WTC11 (cell line): Measurements from ENCODE around the gene ZNF609.
"Not testable (repeated sequence)": the region's sequence is repeated elsewhere in the genome, so short reads cannot be mapped to it uniquely, and the experiment has no call there.

Source experiments
- CREB1 ChIP-seq: sonication (generic); formaldehyde crosslinking; IDR thresholded peaks from 2 replicates; pipeline ENCODE4 v1.8.0; 2023; ENCODE audit warnings: mild to moderate bottlenecking, missing genetic modification reagents
- ESRRA ChIP-seq: sonication (generic); formaldehyde crosslinking; IDR thresholded peaks from 2 replicates; pipeline ENCODE4 v1.8.1; 2022; ENCODE audit warnings: mild to moderate bottlenecking, missing genetic modification reagents, borderline replicate concordance
- FOXK1 ChIP-seq: sonication (generic); formaldehyde crosslinking; IDR thresholded peaks from 2 replicates; pipeline ENCODE4 v1.8.0; 2022; ENCODE audit warnings: mild to moderate bottlenecking, moderate library complexity, missing genetic modification reagents
- FOXP1 ChIP-seq: sonication (generic); formaldehyde crosslinking; IDR thresholded peaks from 2 replicates; pipeline ENCODE4 v1.8.0; 2022; ENCODE audit warnings: missing genetic modification reagents, mild to moderate bottlenecking, moderate library complexity, borderline replicate concordance
- JUN ChIP-seq: sonication (generic); formaldehyde crosslinking; IDR thresholded peaks from 2 replicates; pipeline ENCODE4 v1.8.0; 2023; ENCODE audit warnings: mild to moderate bottlenecking, missing genetic modification reagents
- NR3C1 ChIP-seq: sonication (generic); formaldehyde crosslinking; conservative IDR thresholded peaks from 2 replicates; pipeline ENCODE4 v1.8.1; 2023; ENCODE audit warnings: low read depth, mild to moderate bottlenecking, missing genetic modification reagents
- SP1 ChIP-seq: sonication (generic); formaldehyde crosslinking; conservative IDR thresholded peaks from 2 replicates; pipeline ENCODE4 v1.8.1; 2022; ENCODE audit warnings: missing genetic modification reagents
- ZNF121 ChIP-seq: sonication (generic); formaldehyde crosslinking; IDR thresholded peaks from 2 replicates; pipeline ENCODE4 v1.8.0; 2023; ENCODE audit warnings: missing genetic modification reagents
- ZNF416 ChIP-seq: fragments of 250-450 bp; sonication (Bioruptor Pico); IDR thresholded peaks from 2 replicates; pipeline ENCODE4 v1.9.0; 2021; ENCODE audit warnings: mild to moderate bottlenecking, inconsistent platforms
- TF ChIP-seq, protein P1 (sequence below): fragments of 200-600 bp; IDR thresholded peaks from 2 replicates; pipeline ENCODE4 v1.8.0; 2022; ENCODE audit warnings: antibody characterized with exemption
- TF ChIP-seq, protein P2 (sequence below): sonication (generic); formaldehyde crosslinking; IDR thresholded peaks from 2 replicates; pipeline ENCODE4 v1.8.0; 2022; ENCODE audit warnings: mild to moderate bottlenecking, missing genetic modification reagents
- TF ChIP-seq, protein P3 (sequence below): sonication (generic); formaldehyde crosslinking; conservative IDR thresholded peaks from 2 replicates; pipeline ENCODE4 v1.8.1; 2022; ENCODE audit warnings: mild to moderate bottlenecking, missing genetic modification reagents
- TF ChIP-seq, protein P4 (sequence below): sonication (generic); formaldehyde crosslinking; conservative IDR thresholded peaks from 2 replicates; pipeline ENCODE4 v1.8.1; 2023; ENCODE audit warnings: mild to moderate bottlenecking, low read depth, missing genetic modification reagents, moderate library complexity

DNA sequence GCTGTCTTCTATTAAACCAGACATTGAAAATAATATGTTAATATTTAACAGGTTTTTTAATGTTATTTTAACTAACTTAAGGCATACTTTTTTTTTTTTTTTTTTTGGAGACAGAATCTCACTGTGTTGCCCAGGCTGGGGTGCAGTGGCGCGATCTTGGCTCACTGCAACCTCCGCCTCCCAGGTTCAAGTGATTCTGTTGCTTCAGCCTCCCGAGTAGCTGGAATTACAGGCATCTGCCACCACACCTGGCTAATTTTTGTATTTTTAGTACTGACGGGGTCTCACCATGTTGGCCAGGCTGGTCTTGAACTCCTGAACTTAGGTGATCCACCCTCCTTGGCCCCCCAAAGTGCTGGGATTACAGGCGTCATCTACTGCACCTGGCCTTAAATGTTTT is 147.0 kb downstream of the ZNF609 start:
- TF ChIP-seq, protein P1, sequence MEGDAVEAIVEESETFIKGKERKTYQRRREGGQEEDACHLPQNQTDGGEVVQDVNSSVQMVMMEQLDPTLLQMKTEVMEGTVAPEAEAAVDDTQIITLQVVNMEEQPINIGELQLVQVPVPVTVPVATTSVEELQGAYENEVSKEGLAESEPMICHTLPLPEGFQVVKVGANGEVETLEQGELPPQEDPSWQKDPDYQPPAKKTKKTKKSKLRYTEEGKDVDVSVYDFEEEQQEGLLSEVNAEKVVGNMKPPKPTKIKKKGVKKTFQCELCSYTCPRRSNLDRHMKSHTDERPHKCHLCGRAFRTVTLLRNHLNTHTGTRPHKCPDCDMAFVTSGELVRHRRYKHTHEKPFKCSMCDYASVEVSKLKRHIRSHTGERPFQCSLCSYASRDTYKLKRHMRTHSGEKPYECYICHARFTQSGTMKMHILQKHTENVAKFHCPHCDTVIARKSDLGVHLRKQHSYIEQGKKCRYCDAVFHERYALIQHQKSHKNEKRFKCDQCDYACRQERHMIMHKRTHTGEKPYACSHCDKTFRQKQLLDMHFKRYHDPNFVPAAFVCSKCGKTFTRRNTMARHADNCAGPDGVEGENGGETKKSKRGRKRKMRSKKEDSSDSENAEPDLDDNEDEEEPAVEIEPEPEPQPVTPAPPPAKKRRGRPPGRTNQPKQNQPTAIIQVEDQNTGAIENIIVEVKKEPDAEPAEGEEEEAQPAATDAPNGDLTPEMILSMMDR, result not testable (repeated sequence)
- not testable (repeated sequence) for TF ChIP-seq CREB1; ZNF416; FOXP1; NR3C1 (CRISPR knock-in tag); ESRRA; JUN (CRISPR knock-in tag); SP1 (CRISPR knock-in tag); FOXK1 (CRISPR knock-in tag)
- TF ChIP-seq, protein P2, sequence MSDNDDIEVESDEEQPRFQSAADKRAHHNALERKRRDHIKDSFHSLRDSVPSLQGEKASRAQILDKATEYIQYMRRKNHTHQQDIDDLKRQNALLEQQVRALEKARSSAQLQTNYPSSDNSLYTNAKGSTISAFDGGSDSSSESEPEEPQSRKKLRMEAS (CRISPR knock-in tag), result not testable (repeated sequence)
- peak; percentile 85 for TF ChIP-seq ZNF121
- TF ChIP-seq, protein P3, sequence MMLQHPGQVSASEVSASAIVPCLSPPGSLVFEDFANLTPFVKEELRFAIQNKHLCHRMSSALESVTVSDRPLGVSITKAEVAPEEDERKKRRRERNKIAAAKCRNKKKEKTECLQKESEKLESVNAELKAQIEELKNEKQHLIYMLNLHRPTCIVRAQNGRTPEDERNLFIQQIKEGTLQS (CRISPR knock-in tag), result not testable (repeated sequence)
- TF ChIP-seq, protein P4, sequence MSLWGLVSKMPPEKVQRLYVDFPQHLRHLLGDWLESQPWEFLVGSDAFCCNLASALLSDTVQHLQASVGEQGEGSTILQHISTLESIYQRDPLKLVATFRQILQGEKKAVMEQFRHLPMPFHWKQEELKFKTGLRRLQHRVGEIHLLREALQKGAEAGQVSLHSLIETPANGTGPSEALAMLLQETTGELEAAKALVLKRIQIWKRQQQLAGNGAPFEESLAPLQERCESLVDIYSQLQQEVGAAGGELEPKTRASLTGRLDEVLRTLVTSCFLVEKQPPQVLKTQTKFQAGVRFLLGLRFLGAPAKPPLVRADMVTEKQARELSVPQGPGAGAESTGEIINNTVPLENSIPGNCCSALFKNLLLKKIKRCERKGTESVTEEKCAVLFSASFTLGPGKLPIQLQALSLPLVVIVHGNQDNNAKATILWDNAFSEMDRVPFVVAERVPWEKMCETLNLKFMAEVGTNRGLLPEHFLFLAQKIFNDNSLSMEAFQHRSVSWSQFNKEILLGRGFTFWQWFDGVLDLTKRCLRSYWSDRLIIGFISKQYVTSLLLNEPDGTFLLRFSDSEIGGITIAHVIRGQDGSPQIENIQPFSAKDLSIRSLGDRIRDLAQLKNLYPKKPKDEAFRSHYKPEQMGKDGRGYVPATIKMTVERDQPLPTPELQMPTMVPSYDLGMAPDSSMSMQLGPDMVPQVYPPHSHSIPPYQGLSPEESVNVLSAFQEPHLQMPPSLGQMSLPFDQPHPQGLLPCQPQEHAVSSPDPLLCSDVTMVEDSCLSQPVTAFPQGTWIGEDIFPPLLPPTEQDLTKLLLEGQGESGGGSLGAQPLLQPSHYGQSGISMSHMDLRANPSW (CRISPR knock-in tag), result not testable (repeated sequence)
